Femur (tissue), 1 donor: ENCODE measurements around the gene GPR31.
"Not testable (repeated sequence)": the region's sequence is repeated elsewhere in the genome, so short reads cannot be mapped to it uniquely, and the experiment has no call there.

ENCODE experiments used
- DNase-seq: peaks from one replicate; pipeline ENCODE4 v3.0.0-alpha.2; 2017

GPR31 gene

GRCh38 chr6:167157863-167158262 is at the start of gene GPR31:
Gene GPR31, minus strand, starts transcription at chr6:167157980. Its CDS starts 149 bp downstream, at chr6:167157831.
- DNase-seq: no peak

- no peak for DNase-seq
Measured at GRCh38 chr6:167207527-167207926, 49.7 kb upstream of the GPR31 start.

GRCh38 chr6:167205316-167205715 is 47.5 kb upstream of the GPR31 start:
- not testable (repeated sequence) for DNase-seq

- DNase-seq: not testable (repeated sequence)
Measured at GRCh38 chr6:167204059-167204348, 46.2 kb upstream of the GPR31 start.

GRCh38 chr6:167203261-167204058 is 45.7 kb upstream of the GPR31 start:
- not testable (repeated sequence) for DNase-seq

- DNase-seq: not testable (repeated sequence)
Measured at GRCh38 chr6:167202613-167203012, 44.8 kb upstream of the GPR31 start.

GRCh38 chr6:167200806-167201205 is 43.0 kb upstream of the GPR31 start:
- DNase-seq: no peak

- not testable (repeated sequence) for DNase-seq
Measured at GRCh38 chr6:167195941-167196610, 38.3 kb upstream of the GPR31 start.

- not testable (repeated sequence) for DNase-seq
Measured at GRCh38 chr6:167193515-167194125, 35.8 kb upstream of the GPR31 start.

- DNase-seq: not testable (repeated sequence)
Measured at GRCh38 chr6:167191043-167191583, 33.3 kb upstream of the GPR31 start.

- not testable (repeated sequence) for DNase-seq
Measured at GRCh38 chr6:167187275-167187674, 29.5 kb upstream of the GPR31 start.

GRCh38 chr6:167185101-167185500 is 27.3 kb upstream of the GPR31 start:
- not testable (repeated sequence) for DNase-seq

- not testable (repeated sequence) for DNase-seq
Measured at GRCh38 chr6:167182913-167183314, 25.1 kb upstream of the GPR31 start.

- DNase-seq: not testable (repeated sequence)
Measured at GRCh38 chr6:167181351-167181750, 23.6 kb upstream of the GPR31 start.

- not testable (repeated sequence) for DNase-seq
Measured at GRCh38 chr6:167180086-167180485, 22.3 kb upstream of the GPR31 start.

GRCh38 chr6:167178896-167179655 is 21.3 kb upstream of the GPR31 start:
- not testable (repeated sequence) for DNase-seq

GRCh38 chr6:167177271-167177670 is 19.5 kb upstream of the GPR31 start:
- DNase-seq: not testable (repeated sequence)

GRCh38 chr6:167172011-167172410 is 14.2 kb upstream of the GPR31 start:
- not testable (repeated sequence) for DNase-seq

GRCh38 chr6:167171300-167171699 is 13.5 kb upstream of the GPR31 start:
- DNase-seq: not testable (repeated sequence)

- DNase-seq: not testable (repeated sequence)
Measured at GRCh38 chr6:167169867-167170266, 12.1 kb upstream of the GPR31 start.

GRCh38 chr6:167168296-167168695 is 10.5 kb upstream of the GPR31 start:
- DNase-seq: not testable (repeated sequence)

GRCh38 chr6:167167699-167168098 is 9.9 kb upstream of the GPR31 start:
- not testable (repeated sequence) for DNase-seq
